ENCODE measurements around the gene SGTB.
"Not testable (repeated sequence)": the region's sequence is repeated elsewhere in the genome, so short reads cannot be mapped to it uniquely, and the experiment has no call there.

GRCh38 chr5:65676056-65676455 lies 45.9 kb downstream of the SGTB start:
- TF ChIP-seq CTCF (optimal IDR thresholded peaks at IDR 0.05 in 1 of 3, IDR thresholded peaks at IDR 0.05 in 1 of 3, conservative IDR thresholded peaks at IDR 0.05 in 1 of 3; ENCODE audit: extremely low read depth in 1 of 3, insufficient read depth in 2 of 3, low read length in 3 of 3); EZH2 (IDR thresholded peaks at IDR 0.05; ENCODE audit: low read length): not testable (repeated sequence)

Measured in keratinocyte (primary cell).